Mucosa of descending colon (tissue), 3 donors: ENCODE results near the gene PAPPA2. TPM values are rescaled to one million over a fixed set of nuclear protein-coding genes. Genes with fewer than 3 reads are reported as not detected.

Experiments
- ATAC-seq: fragments of 200-7000 bp; cut with Tn5 transposase; one replicate; pipeline ENCODE4 v1.9.1; 2020; ENCODE audit warnings: mild to moderate bottlenecking, moderate library complexity
- DNase-seq, 3 donors: peaks; one replicate each; pipeline ENCODE4 v3.0.0-alpha.2; 2020
- H3K36me3 ChIP-seq: fragments of 200-600 bp; one replicate; pipeline ENCODE4 v1.8.0; 2021; ENCODE audit warnings: low read depth, mild to moderate bottlenecking
- H3K4me1 ChIP-seq: fragments of 200-600 bp; one replicate; pipeline ENCODE4 v1.8.0; 2021; ENCODE audit warnings: low read depth, mild to moderate bottlenecking
- H3K4me3 ChIP-seq: fragments of 200-600 bp; one replicate; pipeline ENCODE4 v1.8.0; 2021; ENCODE audit warnings: mild to moderate bottlenecking
- H3K9me3 ChIP-seq: fragments of 200-600 bp; one replicate; pipeline ENCODE4 v1.8.0; 2021; ENCODE audit warnings: mild to moderate bottlenecking
- CTCF ChIP-seq: fragments of 200-600 bp; IDR thresholded peaks from one replicate; pipeline ENCODE4 v1.8.0; 2022; ENCODE audit warnings: antibody characterized with exemption, mild to moderate bottlenecking
- intact Hi-C, 2 donors: fragments of 100-400 bp; cut with DNase I in 1 of 2; cut with micrococcal nuclease in 1 of 2; formaldehyde crosslinking; loops; one replicate each; pipeline versions ENCODE4 v1.11.0 to v1.11.1; 2022; cut with DNase I, micrococcal nuclease
- total RNA-seq, 3 donors: library from RNA; stranded (reverse); fragmentation: NEBNext Ultra II Directional in 2 of 3; extraction: Animal tissue kit (Norgen Biotek cat#: 25700) in 2 of 3; gene quantifications; one replicate each; pipeline versions ENCODE4 v1.2.1 to v1.2.4, GENCODE V29; 2021 to 2023
- donor health status: DM: no; HTN: no; CAD: no; lungs with moderate emphysema.
- donor health status: DM: no; HTN: no; CAD: no.
- donor health status: DM: no; HTN: yes; CAD: no.

PAPPA2 gene
- total RNA-seq, 3 donors from 2014 or later = 1.0 to 5.1 (median 1.1) TPM

GRCh38 chr1:176543360-176544129 lies 80.6 kb downstream of the PAPPA2 start:
- H3K9me3 ChIP-seq = no peaks in the 10 kb centered on the region

GRCh38 chr1:176545034-176545639 lies 82.2 kb downstream of the PAPPA2 start:
- intact Hi-C loops = no loop called here
- no peak for TF ChIP-seq CTCF

More at GRCh38 chr1:176543360-176544129, 80.6 kb downstream of the PAPPA2 start:
- no peak overlapping the region for H3K4me3 ChIP-seq
- no peaks in the 10 kb centered on the region for H3K36me3 ChIP-seq
- DNase-seq (no peak), ATAC-seq (no peak)
- TF ChIP-seq CTCF = no peak
- no peaks in the 10 kb centered on the region for H3K4me1 ChIP-seq
- intact Hi-C loops = no loop called here

GRCh38 chr1:176546825-176547224 lies 83.8 kb downstream of the PAPPA2 start:
- DNase-seq = no peak
- intact Hi-C loops = no loop called here
- Histone ChIP-seq H3K36me3 (no peaks in the 10 kb centered on the region), H3K9me3 (no peaks in the 10 kb centered on the region), H3K4me3 (no peak overlapping the region), H3K4me1 (no peaks in the 10 kb centered on the region)
- ATAC-seq = no peak
- no peak for TF ChIP-seq CTCF

More at GRCh38 chr1:176545034-176545639, 82.2 kb downstream of the PAPPA2 start:
- DNase-seq (no peak), ATAC-seq (no peak)
- H3K4me1 ChIP-seq = no peaks in the 10 kb centered on the region
- H3K9me3 ChIP-seq = no peaks in the 10 kb centered on the region
- H3K36me3 ChIP-seq = no peaks in the 10 kb centered on the region
- H3K4me3 ChIP-seq = no peak overlapping the region

- Histone ChIP-seq H3K36me3 (no peaks in the 10 kb centered on the region), H3K4me1 (no peaks in the 10 kb centered on the region), H3K4me3 (no peak overlapping the region), H3K9me3 (no peaks in the 10 kb centered on the region)
- TF ChIP-seq CTCF = no peak
- ATAC-seq (no peak), DNase-seq (no peak)
- intact Hi-C loops = loop anchor here (10.0 kb wide), 3 partner anchors 176 to 294 kb away; no protein-coding TSS in a partner anchor
Measured at GRCh38 chr1:176551146-176551545, 88.2 kb downstream of the PAPPA2 start.

GRCh38 chr1:176552217-176552991 lies 89.4 kb downstream of the PAPPA2 start:
- intact Hi-C loops = loop anchor here (10.0 kb wide), 3 partner anchors 178 to 292 kb away; no protein-coding TSS in a partner anchor
- H3K9me3 ChIP-seq = no peaks in the 10 kb centered on the region
- TF ChIP-seq CTCF = no peak
- H3K4me3 ChIP-seq = no peak overlapping the region
- no peaks in the 10 kb centered on the region for H3K36me3 ChIP-seq
- no peaks in the 10 kb centered on the region for H3K4me1 ChIP-seq
- ATAC-seq (no peak), DNase-seq (no peak)
